Measurements from ENCODE around the gene TMEM74B.
A peak's percentile ranks its signal among the peaks of the same experiment; 100 is the strongest.

The TMEM74B gene

GRCh38 chr20:1180949-1181348 lies 3.8 kb downstream of the TMEM74B start:
- Histone ChIP-seq H3K4me1 (ENCODE audit: control insufficient read depth, insufficient read depth, low read length) (no peaks in the 10 kb centered on the region; the same call in 1 of the 2 replicates), H3K9me3 (ENCODE audit: control insufficient read depth, insufficient read depth, low read length) (no peaks in the 10 kb centered on the region), H3K27me3 (ENCODE audit: control insufficient read depth, insufficient read depth, low read length) (peaks cover 11% of the 10 kb centered on the region), H3K4me3 (ENCODE audit: low read length) (no peak overlapping the region), H3K27ac (ENCODE audit: low read length) (no peak overlapping the region), H3K36me3 (ENCODE audit: control insufficient read depth, insufficient read depth, low read length) (no peaks in the 10 kb centered on the region)
- WGBS (ENCODE audit: insufficient coverage, insufficient read length): no CpG with 5 or more reads among the region's 27 CpGs
- DNase-seq (ENCODE audit: low read depth, low spot score): no peak

- no peaks in the 10 kb centered on the region for H3K36me3 ChIP-seq (ENCODE audit: control insufficient read depth, insufficient read depth, low read length)
- no peak overlapping the region for H3K27ac ChIP-seq (ENCODE audit: low read length)
- no CpG with 5 or more reads among the region's 3 CpGs for WGBS (ENCODE audit: insufficient coverage, insufficient read length)
These were observed 6.2 kb downstream of the TMEM74B start for GRCh38 chr20:1178623-1179022.

DNA sequence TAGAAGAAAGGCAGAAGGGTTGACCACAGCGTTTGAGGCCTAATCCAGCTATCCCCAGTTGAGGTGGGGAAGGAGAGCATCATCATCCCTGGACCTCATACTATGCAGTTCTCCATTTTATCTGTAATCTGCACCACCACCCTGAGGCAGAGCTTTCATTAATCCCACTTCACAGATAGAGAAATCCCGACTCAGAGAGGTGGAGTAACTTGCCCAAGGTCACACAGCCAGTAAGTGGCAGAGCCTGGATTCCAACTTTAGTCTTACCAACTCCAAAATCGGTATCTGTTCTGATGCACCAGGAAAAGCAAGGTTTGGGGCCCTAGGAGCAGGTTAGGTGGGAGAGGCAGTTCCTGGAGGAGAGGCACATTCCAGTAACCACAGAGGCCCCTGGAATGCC lies 6.7 kb downstream of the TMEM74B start:
- Histone ChIP-seq H3K36me3 (ENCODE audit: control insufficient read depth, insufficient read depth, low read length) (no peaks in the 10 kb centered on the region), H3K4me3 (ENCODE audit: low read length) (no peak overlapping the region)

More at GRCh38 chr20:1178623-1179022, 6.2 kb downstream of the TMEM74B start:
- no peak overlapping the region for H3K4me3 ChIP-seq (ENCODE audit: low read length)
- H3K9me3 ChIP-seq (ENCODE audit: control insufficient read depth, insufficient read depth, low read length): no peaks in the 10 kb centered on the region
- DNase-seq (ENCODE audit: low read depth, low spot score): no peak
- peaks cover under 1% of the 10 kb centered on the region; the same call in 1 of the 2 replicates for H3K27me3 ChIP-seq (ENCODE audit: control insufficient read depth, insufficient read depth, low read length)
- H3K4me1 ChIP-seq (ENCODE audit: control insufficient read depth, insufficient read depth, low read length): no peaks in the 10 kb centered on the region; the same call in 1 of the 2 replicates

GRCh38 chr20:1177680-1178079 lies 7.1 kb downstream of the TMEM74B start:
- Histone ChIP-seq H3K36me3 (ENCODE audit: control insufficient read depth, insufficient read depth, low read length) (no peaks in the 10 kb centered on the region), H3K9me3 (ENCODE audit: control insufficient read depth, insufficient read depth, low read length) (no peaks in the 10 kb centered on the region), H3K27me3 (ENCODE audit: control insufficient read depth, insufficient read depth, low read length) (no peaks in the 10 kb centered on the region), H3K4me3 (ENCODE audit: low read length) (no peak overlapping the region), H3K27ac (ENCODE audit: low read length) (no peak overlapping the region), H3K4me1 (ENCODE audit: control insufficient read depth, insufficient read depth, low read length) (no peaks in the 10 kb centered on the region; the same call in 1 of the 2 replicates)
- WGBS (ENCODE audit: insufficient coverage, insufficient read length): no CpG with 5 or more reads among the region's 5 CpGs
- DNase-seq (ENCODE audit: low read depth, low spot score): peak; percentile 57

More for the DNA sequence above, 6.7 kb downstream of the TMEM74B start:
- H3K4me1 ChIP-seq (ENCODE audit: control insufficient read depth, insufficient read depth, low read length): no peaks in the 10 kb centered on the region; the same call in 1 of the 2 replicates
- no peaks in the 10 kb centered on the region; the same call in 1 of the 2 replicates for H3K27me3 ChIP-seq (ENCODE audit: control insufficient read depth, insufficient read depth, low read length)
- DNase-seq (ENCODE audit: low read depth, low spot score): no peak
- H3K27ac ChIP-seq (ENCODE audit: low read length): no peak overlapping the region
- WGBS (ENCODE audit: insufficient coverage, insufficient read length): no CpG with 5 or more reads among the region's 3 CpGs
- no peaks in the 10 kb centered on the region for H3K9me3 ChIP-seq (ENCODE audit: control insufficient read depth, insufficient read depth, low read length)

- H3K9me3 ChIP-seq (ENCODE audit: control insufficient read depth, insufficient read depth, low read length): no peaks in the 10 kb centered on the region
- H3K4me1 ChIP-seq (ENCODE audit: control insufficient read depth, insufficient read depth, low read length): no peaks in the 10 kb centered on the region
- H3K27me3 ChIP-seq (ENCODE audit: control insufficient read depth, insufficient read depth, low read length): no peaks in the 10 kb centered on the region
- no peak overlapping the region for H3K27ac ChIP-seq (ENCODE audit: low read length)
- no peak for DNase-seq (ENCODE audit: low read depth, low spot score)
- peaks cover 2% of the 10 kb centered on the region; the same call in 1 of the 2 replicates for H3K36me3 ChIP-seq (ENCODE audit: control insufficient read depth, insufficient read depth, low read length)
- no CpG with 5 or more reads among the region's 8 CpGs for WGBS (ENCODE audit: insufficient coverage, insufficient read length)
- no peak overlapping the region for H3K4me3 ChIP-seq (ENCODE audit: low read length)
These were observed 10.0 kb downstream of the TMEM74B start for GRCh38 chr20:1174787-1175186.

GRCh38 chr20:1173698-1174097 lies 11.1 kb downstream of the TMEM74B start:
- H3K36me3 ChIP-seq (ENCODE audit: control insufficient read depth, insufficient read depth, low read length): peaks cover 8% of the 10 kb centered on the region; the same call in 1 of the 2 replicates
- H3K9me3 ChIP-seq (ENCODE audit: control insufficient read depth, insufficient read depth, low read length): no peaks in the 10 kb centered on the region
- H3K27me3 ChIP-seq (ENCODE audit: control insufficient read depth, insufficient read depth, low read length): no peaks in the 10 kb centered on the region
- no peak for DNase-seq (ENCODE audit: low read depth, low spot score)
- no peaks in the 10 kb centered on the region for H3K4me1 ChIP-seq (ENCODE audit: control insufficient read depth, insufficient read depth, low read length)
- H3K4me3 ChIP-seq (ENCODE audit: low read length): no peak overlapping the region
- H3K27ac ChIP-seq (ENCODE audit: low read length): no peak overlapping the region
- no CpG with 5 or more reads among the region's 4 CpGs for WGBS (ENCODE audit: insufficient coverage, insufficient read length)

DNA sequence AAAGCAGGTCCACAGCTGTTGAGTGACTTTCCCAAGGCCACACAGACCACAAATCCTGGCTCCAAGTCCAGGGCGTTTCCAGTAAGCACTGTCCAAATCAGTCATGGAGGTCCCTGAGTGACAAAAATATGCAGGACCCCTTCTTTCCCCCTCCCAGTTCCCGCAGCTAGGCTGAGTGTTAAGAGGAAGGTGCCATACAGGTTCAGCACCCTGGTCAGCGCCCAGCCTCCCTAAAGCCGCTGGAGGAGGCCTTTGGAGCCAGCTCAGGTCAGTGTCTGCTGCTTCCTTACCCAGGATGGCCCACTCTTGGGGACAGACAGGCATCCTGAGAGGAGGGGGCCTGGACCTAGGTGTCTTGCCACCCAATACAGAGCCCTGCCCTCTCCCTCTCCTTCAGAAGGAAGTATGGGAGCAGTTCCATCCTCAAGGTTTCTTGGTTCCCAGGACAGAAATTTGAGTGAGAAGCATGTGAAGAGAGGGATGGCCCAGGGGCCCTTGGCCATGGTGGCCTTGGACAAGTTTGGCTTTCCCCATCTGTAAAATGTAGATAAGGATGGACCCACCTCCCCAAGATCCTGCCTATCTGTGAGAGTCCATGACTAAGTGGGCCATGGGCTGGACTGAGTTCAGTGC lies 13.2 kb downstream of the TMEM74B start:
- Histone ChIP-seq H3K27ac (ENCODE audit: low read length) (no peak overlapping the region), H3K27me3 (ENCODE audit: control insufficient read depth, insufficient read depth, low read length) (no peaks in the 10 kb centered on the region), H3K9me3 (ENCODE audit: control insufficient read depth, insufficient read depth, low read length) (no peaks in the 10 kb centered on the region), H3K4me3 (ENCODE audit: low read length) (no peak overlapping the region), H3K4me1 (ENCODE audit: control insufficient read depth, insufficient read depth, low read length) (no peaks in the 10 kb centered on the region), H3K36me3 (ENCODE audit: control insufficient read depth, insufficient read depth, low read length) (peaks cover 8% of the 10 kb centered on the region; the same call in 1 of the 2 replicates)
- DNase-seq (ENCODE audit: low read depth, low spot score): no peak
- no CpG with 5 or more reads among the region's 4 CpGs for WGBS (ENCODE audit: insufficient coverage, insufficient read length)

GRCh38 chr20:1169224-1169623 lies 15.6 kb downstream of the TMEM74B start:
- H3K4me1 ChIP-seq (ENCODE audit: control insufficient read depth, insufficient read depth, low read length): no peaks in the 10 kb centered on the region
- H3K9me3 ChIP-seq (ENCODE audit: control insufficient read depth, insufficient read depth, low read length): no peaks in the 10 kb centered on the region
- H3K27ac ChIP-seq (ENCODE audit: low read length): no peak overlapping the region
- no peak for DNase-seq (ENCODE audit: low read depth, low spot score)
- no peaks in the 10 kb centered on the region for H3K27me3 ChIP-seq (ENCODE audit: control insufficient read depth, insufficient read depth, low read length)
- no peak overlapping the region for H3K4me3 ChIP-seq (ENCODE audit: low read length)
- no CpG with 5 or more reads among the region's 5 CpGs for WGBS (ENCODE audit: insufficient coverage, insufficient read length)
- H3K36me3 ChIP-seq (ENCODE audit: control insufficient read depth, insufficient read depth, low read length): peaks cover 29% of the 10 kb centered on the region

- H3K4me1 ChIP-seq (ENCODE audit: control insufficient read depth, insufficient read depth, low read length): no peaks in the 10 kb centered on the region
- WGBS (ENCODE audit: insufficient coverage, insufficient read length): no CpG with 5 or more reads among the region's 1 CpG
- no peak for DNase-seq (ENCODE audit: low read depth, low spot score)
- H3K9me3 ChIP-seq (ENCODE audit: control insufficient read depth, insufficient read depth, low read length): no peaks in the 10 kb centered on the region
- no peak overlapping the region for H3K27ac ChIP-seq (ENCODE audit: low read length)
- H3K36me3 ChIP-seq (ENCODE audit: control insufficient read depth, insufficient read depth, low read length): peaks cover 37% of the 10 kb centered on the region
- no peak overlapping the region for H3K4me3 ChIP-seq (ENCODE audit: low read length)
- no peaks in the 10 kb centered on the region for H3K27me3 ChIP-seq (ENCODE audit: control insufficient read depth, insufficient read depth, low read length)
These were observed 17.6 kb downstream of the TMEM74B start for GRCh38 chr20:1166948-1167720.

- Histone ChIP-seq H3K9me3 (ENCODE audit: control insufficient read depth, insufficient read depth, low read length) (no peaks in the 10 kb centered on the region), H3K27me3 (ENCODE audit: control insufficient read depth, insufficient read depth, low read length) (no peaks in the 10 kb centered on the region), H3K36me3 (ENCODE audit: control insufficient read depth, insufficient read depth, low read length) (peaks cover 39% of the 10 kb centered on the region), H3K4me1 (ENCODE audit: control insufficient read depth, insufficient read depth, low read length) (no peaks in the 10 kb centered on the region), H3K4me3 (ENCODE audit: low read length) (no peak overlapping the region), H3K27ac (ENCODE audit: low read length) (no peak overlapping the region)
- DNase-seq (ENCODE audit: low read depth, low spot score): no peak
- no CpG with 5 or more reads among the region's 9 CpGs for WGBS (ENCODE audit: insufficient coverage, insufficient read length)
These were observed 18.8 kb downstream of the TMEM74B start for GRCh38 chr20:1165941-1166340.
